ENCODE measurements around the gene IDS.

- TF ChIP-seq EZH2 (IDR thresholded peaks at IDR 0.05; ENCODE audit: insufficient read depth, poor library complexity, severe bottlenecking) (no peak), EZH2phosphoT487 (IDR thresholded peaks at IDR 0.05; ENCODE audit: insufficient read depth, low read depth) (no peak)
Measured at GRCh38 chrX:149499766-149500165, 5.3 kb downstream of the IDS start.
